ENCODE data around the gene PRICKLE2.

The PRICKLE2 gene

DNA sequence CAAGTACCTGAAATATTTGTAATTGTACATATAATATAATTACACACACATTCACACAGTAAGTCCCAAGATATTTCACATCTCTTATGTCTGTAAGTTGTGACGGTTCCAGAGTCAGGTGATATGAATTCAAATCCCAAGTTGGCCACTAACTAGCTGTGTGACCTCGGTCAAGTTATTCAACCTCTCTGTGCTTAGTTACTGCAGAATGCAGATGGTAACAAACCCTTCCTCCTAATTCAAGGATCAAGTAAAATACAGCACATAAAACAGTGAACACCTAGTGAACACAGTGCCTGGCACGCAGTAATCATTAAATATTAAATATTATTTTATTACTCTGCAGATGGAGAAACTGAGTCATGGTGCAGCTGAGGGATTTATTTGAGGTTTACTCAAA, 6.9 kb downstream of the PRICKLE2 start:
- no peak for DNase-seq

GRCh38 chr3:64216274-64217147, 8.8 kb downstream of the PRICKLE2 start:
- DNase-seq, result peak; percentile 23

GRCh38 chr3:64215559-64215958, 9.7 kb downstream of the PRICKLE2 start:
- no peak for DNase-seq

- no peak for DNase-seq
These were observed 10.2 kb downstream of the PRICKLE2 start for GRCh38 chr3:64215103-64215502.

- DNase-seq, result no peak
These were observed 10.8 kb downstream of the PRICKLE2 start for GRCh38 chr3:64214381-64215018.

GRCh38 chr3:64213962-64214379, 11.3 kb downstream of the PRICKLE2 start:
- no peak for DNase-seq

- no peak for DNase-seq
These were observed 11.9 kb downstream of the PRICKLE2 start for GRCh38 chr3:64213224-64213878.

- no peak for DNase-seq
These were observed 15.2 kb downstream of the PRICKLE2 start for GRCh38 chr3:64209866-64210621.

DNA sequence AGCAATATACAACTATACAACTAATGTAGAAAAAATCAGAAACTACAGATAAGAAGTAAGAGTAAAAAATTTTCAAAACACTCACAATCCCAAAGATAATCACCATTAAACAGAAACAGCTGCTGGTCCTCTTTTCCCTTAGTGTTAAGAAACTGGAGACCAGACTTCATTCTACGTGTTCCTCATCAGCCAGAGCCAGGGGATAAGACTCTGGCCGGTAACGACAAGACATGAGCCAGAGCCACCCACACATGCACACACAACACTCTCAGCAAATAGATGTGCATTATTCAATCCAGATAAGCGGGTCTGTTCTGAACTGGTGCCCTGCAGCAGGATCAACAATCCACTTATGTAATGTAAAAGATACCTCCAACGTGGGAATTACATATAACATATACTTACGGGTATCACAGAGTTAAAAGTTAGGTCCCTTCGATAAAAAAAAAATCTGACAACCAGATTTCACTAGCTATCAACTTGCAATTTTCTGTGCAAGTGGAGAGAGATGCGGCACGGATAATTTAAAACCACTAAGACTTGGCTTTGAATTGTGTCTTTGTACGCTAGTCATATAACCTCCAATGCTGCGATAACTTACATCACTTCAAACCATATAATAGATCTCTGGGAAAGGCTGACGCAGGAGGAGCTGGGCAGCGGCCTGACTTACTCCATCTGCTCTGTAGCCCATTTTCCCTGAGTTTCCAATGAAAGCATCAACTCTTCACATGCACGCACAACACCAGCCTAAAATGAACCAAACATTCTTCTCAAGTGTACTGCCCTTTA, 17.8 kb downstream of the PRICKLE2 start:
- DNase-seq, result no peak

DNA sequence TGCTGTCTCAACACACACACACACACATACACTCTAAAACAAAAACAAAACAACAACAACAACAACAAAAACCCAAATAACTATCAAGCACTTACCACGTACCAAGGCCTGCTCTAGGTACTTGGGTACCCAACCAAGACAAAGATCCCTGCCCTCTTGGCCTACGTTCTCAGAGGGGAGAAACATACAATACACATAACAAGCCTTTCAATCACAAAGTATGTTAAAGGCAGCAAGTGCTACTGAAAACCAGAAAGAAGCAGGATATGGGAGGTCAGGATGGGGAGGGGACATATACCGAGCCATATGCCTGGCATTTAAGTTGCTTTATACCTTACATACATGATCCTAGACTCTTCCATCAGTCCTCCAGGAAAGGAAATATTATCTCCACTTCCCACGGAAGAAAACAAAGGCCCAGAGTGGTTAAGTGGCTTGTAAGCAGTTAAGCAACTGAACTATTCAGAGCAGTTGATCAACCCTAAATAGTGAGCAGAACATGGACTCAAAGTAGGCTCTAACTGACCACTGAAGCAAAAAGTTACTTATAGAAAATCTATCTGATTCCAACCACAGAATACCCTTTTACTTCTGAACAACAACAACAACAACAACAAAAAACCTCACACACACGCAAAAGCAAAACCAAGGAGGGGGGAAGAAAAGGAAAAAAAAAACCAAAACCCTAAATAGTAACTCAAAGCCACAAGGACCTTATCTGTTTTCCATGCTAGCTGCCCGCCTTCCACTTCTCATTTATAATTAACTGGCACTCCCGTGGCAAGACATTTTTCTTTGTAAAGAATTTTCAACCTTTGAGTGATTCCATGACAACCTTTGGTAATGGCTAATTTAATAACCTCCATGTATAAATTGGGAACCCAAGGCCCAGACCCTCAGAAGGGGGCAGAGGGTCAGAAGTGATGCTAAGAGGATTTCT, 21.0 kb downstream of the PRICKLE2 start:
- no peak for DNase-seq

GRCh38 chr3:64203216-64203615, 22.1 kb downstream of the PRICKLE2 start:
- DNase-seq, result no peak

GRCh38 chr3:64199932-64200331, 25.3 kb downstream of the PRICKLE2 start:
- DNase-seq, result no peak

- DNase-seq, result no peak
These were observed 28.9 kb downstream of the PRICKLE2 start for GRCh38 chr3:64196236-64196929.

- no peak for DNase-seq
These were observed 29.5 kb downstream of the PRICKLE2 start for GRCh38 chr3:64195789-64196188.

DNA sequence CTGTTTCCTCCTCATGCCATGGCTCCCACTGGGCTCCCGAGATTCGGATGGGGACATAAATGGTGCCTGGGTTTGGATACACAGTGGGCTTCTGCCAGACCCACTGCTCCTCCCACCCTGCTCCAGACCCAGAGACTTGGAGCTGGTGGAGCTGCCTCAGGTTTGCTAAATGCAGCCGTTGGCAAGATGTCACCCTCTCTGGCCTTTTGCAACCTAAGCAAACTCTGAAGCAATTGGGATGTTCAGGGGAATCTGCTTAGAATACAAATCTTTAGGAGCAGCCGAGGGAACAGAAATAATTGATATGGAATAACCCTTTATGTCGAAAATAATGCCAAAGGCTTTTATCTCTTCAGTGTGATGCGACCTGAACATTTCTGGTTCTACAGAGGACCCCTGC, 33.4 kb downstream of the PRICKLE2 start:
- no peak for DNase-seq

- DNase-seq, result no peak
These were observed 34.5 kb downstream of the PRICKLE2 start for GRCh38 chr3:64190517-64191515.

GRCh38 chr3:64188810-64189560, 36.3 kb downstream of the PRICKLE2 start:
- peak; percentile 47 for DNase-seq

Measured in NCI-H510A treated with DMSO at 0.1 percent for 48 hours (cell line).